Measurements from ENCODE around the gene MACROD1.

MACROD1 gene

GRCh38 chr11:64071849-64072248 is 94.1 kb downstream of the MACROD1 start:
- DNase-seq = no peak

GRCh38 chr11:64070314-64070681 is 95.6 kb downstream of the MACROD1 start:
- no peak for DNase-seq

GRCh38 chr11:64069401-64070313 is 96.3 kb downstream of the MACROD1 start:
- DNase-seq = no peak

- no peak for DNase-seq
Observed at GRCh38 chr11:64068705-64069400, 97.1 kb downstream of the MACROD1 start.

- no peak for DNase-seq
Observed at GRCh38 chr11:64067230-64067993, 98.5 kb downstream of the MACROD1 start.

- DNase-seq = no peak
Observed at GRCh38 chr11:64065712-64066111, 100.2 kb downstream of the MACROD1 start.

GRCh38 chr11:64065141-64065465 is 100.8 kb downstream of the MACROD1 start:
- no peak for DNase-seq

GRCh38 chr11:64064374-64065140 is 101.4 kb downstream of the MACROD1 start:
- DNase-seq = no peak

GRCh38 chr11:64063777-64064176 is 102.1 kb downstream of the MACROD1 start:
- no peak for DNase-seq

- DNase-seq = no peak
Observed at GRCh38 chr11:64062185-64063039, 103.5 kb downstream of the MACROD1 start.

GRCh38 chr11:64060861-64061444 is 105.0 kb downstream of the MACROD1 start:
- DNase-seq = peak; percentile 61

GRCh38 chr11:64060263-64060860 is 105.6 kb downstream of the MACROD1 start:
- no peak for DNase-seq

- DNase-seq = no peak
Observed at GRCh38 chr11:64059339-64060140, 106.4 kb downstream of the MACROD1 start.

- DNase-seq = no peak
Observed at GRCh38 chr11:64058494-64058893, 107.4 kb downstream of the MACROD1 start.

- no peak for DNase-seq
Observed at GRCh38 chr11:64057890-64058289, 108.0 kb downstream of the MACROD1 start.

- no peak for DNase-seq
Observed at GRCh38 chr11:64056861-64057260, 109.1 kb downstream of the MACROD1 start.

- DNase-seq = no peak
Observed at GRCh38 chr11:64056213-64056785, 109.6 kb downstream of the MACROD1 start.

GRCh38 chr11:64055077-64055476 is 110.8 kb downstream of the MACROD1 start:
- no peak for DNase-seq

- DNase-seq = no peak
Observed at GRCh38 chr11:64053699-64054098, 112.2 kb downstream of the MACROD1 start.
